Trophoblast cell (in vitro differentiated cells and primary cell): ENCODE results near the gene CCL18.
"Not testable (repeated sequence)": the region's sequence is repeated elsewhere in the genome, so short reads cannot be mapped to it uniquely, and the experiment has no call there.

Experiments
- DNase-seq, 2 donors: peaks; one replicate each; pipeline ENCODE4 v3.0.0-alpha.2; 2016
- H2AFZ ChIP-seq: 2 replicates; pipeline ENCODE4 v1.6.1; 2013; ENCODE audit warnings: low read length, moderate library complexity, mild to moderate bottlenecking; ENCODE audit not compliant: insufficient read depth, poor library complexity
- H2AK5ac ChIP-seq: 2 replicates; pipeline ENCODE4 v1.6.1; 2013; ENCODE audit warnings: mild to moderate bottlenecking, low read length
- H2BK120ac ChIP-seq: 2 replicates; pipeline ENCODE4 v1.6.1; 2013; ENCODE audit warnings: low read length, mild to moderate bottlenecking, moderate library complexity; ENCODE audit not compliant: insufficient read depth, poor library complexity
- H2BK12ac ChIP-seq: 2 replicates; pipeline ENCODE4 v1.6.1; 2013; ENCODE audit warnings: mild to moderate bottlenecking, low read length, moderate library complexity
- H2BK5ac ChIP-seq: 2 replicates; pipeline ENCODE4 v1.6.1; 2013; ENCODE audit warnings: low read length, low read depth, moderate library complexity, mild to moderate bottlenecking; ENCODE audit not compliant: poor library complexity
- H3K14ac ChIP-seq: 2 replicates; pipeline ENCODE4 v1.6.1; 2013; ENCODE audit warnings: mild to moderate bottlenecking, low read length
- H3K18ac ChIP-seq: 2 replicates; pipeline ENCODE4 v1.6.1; 2013; ENCODE audit warnings: mild to moderate bottlenecking, low read length
- H3K23ac ChIP-seq: 2 replicates; pipeline ENCODE4 v1.6.1; 2013; ENCODE audit warnings: low read length
- H3K27ac ChIP-seq: 2 replicates; pipeline ENCODE4 v1.5.1; 2013; ENCODE audit warnings: low read depth, mild to moderate bottlenecking, inconsistent platforms, low read length, moderate library complexity
- H3K27me3 ChIP-seq: 2 replicates; pipeline ENCODE4 v1.6.1; 2013; ENCODE audit warnings: inconsistent platforms, mild to moderate bottlenecking, low read length, moderate library complexity; ENCODE audit not compliant: insufficient read depth
- H3K36me3 ChIP-seq, 2 experiments: 1 replicate in 1 of 2; 2 replicates in 1 of 2; pipeline ENCODE4 v1.6.1; 2013; ENCODE audit warnings: low read length in 2 of 2, mild to moderate bottlenecking in 2 of 2, moderate library complexity in 1 of 2; ENCODE audit not compliant: insufficient read depth in 2 of 2, control insufficient read depth in 1 of 2
- H3K4ac ChIP-seq: 2 replicates; pipeline ENCODE4 v1.6.1; 2013; ENCODE audit warnings: low read depth, mild to moderate bottlenecking, low read length, moderate library complexity
- H3K4me1 ChIP-seq, 2 experiments: 1 replicate in 1 of 2; 2 replicates in 1 of 2; pipeline ENCODE4 v1.6.1; 2013; ENCODE audit warnings: low read length in 2 of 2, mild to moderate bottlenecking in 2 of 2, moderate library complexity in 1 of 2; ENCODE audit not compliant: insufficient read depth in 2 of 2, control insufficient read depth in 1 of 2
- H3K4me2 ChIP-seq: 2 replicates; pipeline ENCODE4 v1.6.1; 2013; ENCODE audit warnings: inconsistent platforms, mild to moderate bottlenecking, low read length, moderate library complexity
- H3K4me3 ChIP-seq: 2 replicates; pipeline ENCODE4 v1.5.1; 2013; ENCODE audit warnings: mild to moderate bottlenecking, low read depth, low read length, inconsistent platforms
- H3K79me1 ChIP-seq: one replicate; pipeline ENCODE4 v1.6.1; 2013; ENCODE audit warnings: low read length
- H3K79me2 ChIP-seq: 2 replicates; pipeline ENCODE4 v1.6.1; 2013; ENCODE audit warnings: low read length, mild to moderate bottlenecking; ENCODE audit not compliant: control insufficient read depth, insufficient read depth, poor library complexity
- H3K9ac ChIP-seq: 2 replicates; pipeline ENCODE4 v1.6.1; 2013; ENCODE audit warnings: mild to moderate bottlenecking, low read length
- H3K9me3 ChIP-seq: 2 replicates; pipeline ENCODE4 v1.6.1; 2013; ENCODE audit warnings: low read depth, mild to moderate bottlenecking, control low read depth, inconsistent platforms, low read length; ENCODE audit not compliant: insufficient read depth
- H4K12ac ChIP-seq: 2 replicates; pipeline ENCODE4 v1.6.1; 2013; ENCODE audit warnings: low read depth, mild to moderate bottlenecking, low read length, moderate library complexity
- H4K8ac ChIP-seq: 2 replicates; pipeline ENCODE4 v1.6.1; 2013; ENCODE audit warnings: low read depth, mild to moderate bottlenecking, low read length, moderate library complexity
- H4K91ac ChIP-seq: one replicate; pipeline ENCODE4 v1.6.1; 2013; ENCODE audit warnings: low read depth, mild to moderate bottlenecking, low read length, moderate library complexity
- WGBS: extraction: QIAGEN DNeasy Blood & Tissue Kit; methylation state at CpG from one replicate; pipeline ENCODE4 v1.1.7; 2013; ENCODE audit warnings: missing lambda C conversion rate; ENCODE audit not compliant: insufficient read length, insufficient coverage; ENCODE audit errors: extremely low coverage; 5-methylcytosine and 5-hydroxymethylcytosine counted together

The CCL18 gene

GRCh38 chr17:36111068-36111490 is 47.0 kb downstream of the CCL18 start:
- no peak overlapping the region for H4K91ac ChIP-seq
- WGBS = no CpG with 5 or more reads among the region's 4 CpGs
- no peak overlapping the region for H3K4me2 ChIP-seq
- no peak overlapping the region for H3K18ac ChIP-seq
- H3K9me3 ChIP-seq = peaks cover 1% of the 10 kb centered on the region
- no peak for DNase-seq
- no peaks in the 10 kb centered on the region for H3K4me1 ChIP-seq
- H3K36me3 ChIP-seq = no peaks in the 10 kb centered on the region
- no peak overlapping the region for H3K9ac ChIP-seq
- no peak overlapping the region for H2BK120ac ChIP-seq
- no peak overlapping the region for H2AK5ac ChIP-seq
- H3K14ac ChIP-seq = no peak overlapping the region
- H3K4ac ChIP-seq = no peak overlapping the region
- no peak overlapping the region for H4K8ac ChIP-seq
- no peaks in the 10 kb centered on the region for H3K27me3 ChIP-seq
- no peak overlapping the region for H2BK5ac ChIP-seq
- no peak overlapping the region for H3K4me3 ChIP-seq
- H3K27ac ChIP-seq = no peak overlapping the region
- no peak overlapping the region for H4K12ac ChIP-seq
- H2BK12ac ChIP-seq = no peak overlapping the region
- no peak overlapping the region for H3K23ac ChIP-seq
- H3K79me2 ChIP-seq = no peaks in the 10 kb centered on the region
- no peaks in the 10 kb centered on the region for H3K79me1 ChIP-seq
- no peak overlapping the region for H2AFZ ChIP-seq

GRCh38 chr17:36112572-36112971 is 48.5 kb downstream of the CCL18 start:
- H3K9ac ChIP-seq = no peak overlapping the region
- no peak overlapping the region for H4K8ac ChIP-seq
- H3K36me3 ChIP-seq = no peaks in the 10 kb centered on the region
- no peaks in the 10 kb centered on the region for H3K79me1 ChIP-seq
- no peak overlapping the region for H3K4me2 ChIP-seq
- peaks cover 1% of the 10 kb centered on the region for H3K9me3 ChIP-seq
- no peak for DNase-seq
- H3K14ac ChIP-seq = no peak overlapping the region
- H3K27ac ChIP-seq = no peak overlapping the region
- no peak overlapping the region for H2BK120ac ChIP-seq
- no peak overlapping the region for H2AFZ ChIP-seq
- no peak overlapping the region for H2BK12ac ChIP-seq
- no peak overlapping the region for H3K4me3 ChIP-seq
- H2BK5ac ChIP-seq = no peak overlapping the region
- no peak overlapping the region for H3K4ac ChIP-seq
- no peak overlapping the region for H3K23ac ChIP-seq
- no peaks in the 10 kb centered on the region for H3K4me1 ChIP-seq
- H3K18ac ChIP-seq = no peak overlapping the region
- H2AK5ac ChIP-seq = no peak overlapping the region
- H3K79me2 ChIP-seq = no peaks in the 10 kb centered on the region
- no peaks in the 10 kb centered on the region for H3K27me3 ChIP-seq
- H4K91ac ChIP-seq = no peak overlapping the region
- no peak overlapping the region for H4K12ac ChIP-seq

- DNase-seq, H2AK5ac ChIP-seq, H3K4me3 ChIP-seq, H3K79me2 ChIP-seq, H4K91ac ChIP-seq, H3K4me1 ChIP-seq, H3K4me2 ChIP-seq, H3K9me3 ChIP-seq, H3K14ac ChIP-seq, H3K9ac ChIP-seq, H2BK12ac ChIP-seq, H4K8ac ChIP-seq, H3K4ac ChIP-seq, H2BK5ac ChIP-seq, H3K27ac ChIP-seq, H3K23ac ChIP-seq, H2BK120ac ChIP-seq, H4K12ac ChIP-seq, H3K36me3 ChIP-seq, H2AFZ ChIP-seq, H3K79me1 ChIP-seq, H3K18ac ChIP-seq, H3K27me3 ChIP-seq: not testable (repeated sequence)
- no CpG with 5 or more reads among the region's 1 CpG for WGBS
These were observed 49.1 kb downstream of the CCL18 start for GRCh38 chr17:36113131-36113530.

GRCh38 chr17:36114971-36115648 is 51.0 kb downstream of the CCL18 start:
- H3K79me2 ChIP-seq = not testable (repeated sequence)
- no CpG with 5 or more reads among the region's 5 CpGs for WGBS

More at GRCh38 chr17:36114971-36115648, 51.0 kb downstream of the CCL18 start:
- H3K14ac ChIP-seq, H3K36me3 ChIP-seq, H2BK12ac ChIP-seq, H3K27ac ChIP-seq, H3K18ac ChIP-seq, H2AK5ac ChIP-seq, H2BK5ac ChIP-seq, H3K9me3 ChIP-seq, H4K91ac ChIP-seq, H2AFZ ChIP-seq, H3K27me3 ChIP-seq, H2BK120ac ChIP-seq, H3K4me1 ChIP-seq, H4K12ac ChIP-seq, H3K4ac ChIP-seq, H3K4me2 ChIP-seq, H3K4me3 ChIP-seq, H3K23ac ChIP-seq, DNase-seq, H3K79me1 ChIP-seq, H3K9ac ChIP-seq, H4K8ac ChIP-seq: not testable (repeated sequence)
